ENCODE results near the gene LRRC47. TPM values are rescaled to one million over a fixed set of nuclear protein-coding genes. Genes with fewer than 3 reads are reported as not detected.

Gene LRRC47
- total and polyA plus RNA-seq, 2 of the 13 experiments (the other 11 are each of a cell fraction or from before 2014, with no cell fraction given), result 18.3 to 52.5 TPM

- TF ChIP-seq, protein P1, sequence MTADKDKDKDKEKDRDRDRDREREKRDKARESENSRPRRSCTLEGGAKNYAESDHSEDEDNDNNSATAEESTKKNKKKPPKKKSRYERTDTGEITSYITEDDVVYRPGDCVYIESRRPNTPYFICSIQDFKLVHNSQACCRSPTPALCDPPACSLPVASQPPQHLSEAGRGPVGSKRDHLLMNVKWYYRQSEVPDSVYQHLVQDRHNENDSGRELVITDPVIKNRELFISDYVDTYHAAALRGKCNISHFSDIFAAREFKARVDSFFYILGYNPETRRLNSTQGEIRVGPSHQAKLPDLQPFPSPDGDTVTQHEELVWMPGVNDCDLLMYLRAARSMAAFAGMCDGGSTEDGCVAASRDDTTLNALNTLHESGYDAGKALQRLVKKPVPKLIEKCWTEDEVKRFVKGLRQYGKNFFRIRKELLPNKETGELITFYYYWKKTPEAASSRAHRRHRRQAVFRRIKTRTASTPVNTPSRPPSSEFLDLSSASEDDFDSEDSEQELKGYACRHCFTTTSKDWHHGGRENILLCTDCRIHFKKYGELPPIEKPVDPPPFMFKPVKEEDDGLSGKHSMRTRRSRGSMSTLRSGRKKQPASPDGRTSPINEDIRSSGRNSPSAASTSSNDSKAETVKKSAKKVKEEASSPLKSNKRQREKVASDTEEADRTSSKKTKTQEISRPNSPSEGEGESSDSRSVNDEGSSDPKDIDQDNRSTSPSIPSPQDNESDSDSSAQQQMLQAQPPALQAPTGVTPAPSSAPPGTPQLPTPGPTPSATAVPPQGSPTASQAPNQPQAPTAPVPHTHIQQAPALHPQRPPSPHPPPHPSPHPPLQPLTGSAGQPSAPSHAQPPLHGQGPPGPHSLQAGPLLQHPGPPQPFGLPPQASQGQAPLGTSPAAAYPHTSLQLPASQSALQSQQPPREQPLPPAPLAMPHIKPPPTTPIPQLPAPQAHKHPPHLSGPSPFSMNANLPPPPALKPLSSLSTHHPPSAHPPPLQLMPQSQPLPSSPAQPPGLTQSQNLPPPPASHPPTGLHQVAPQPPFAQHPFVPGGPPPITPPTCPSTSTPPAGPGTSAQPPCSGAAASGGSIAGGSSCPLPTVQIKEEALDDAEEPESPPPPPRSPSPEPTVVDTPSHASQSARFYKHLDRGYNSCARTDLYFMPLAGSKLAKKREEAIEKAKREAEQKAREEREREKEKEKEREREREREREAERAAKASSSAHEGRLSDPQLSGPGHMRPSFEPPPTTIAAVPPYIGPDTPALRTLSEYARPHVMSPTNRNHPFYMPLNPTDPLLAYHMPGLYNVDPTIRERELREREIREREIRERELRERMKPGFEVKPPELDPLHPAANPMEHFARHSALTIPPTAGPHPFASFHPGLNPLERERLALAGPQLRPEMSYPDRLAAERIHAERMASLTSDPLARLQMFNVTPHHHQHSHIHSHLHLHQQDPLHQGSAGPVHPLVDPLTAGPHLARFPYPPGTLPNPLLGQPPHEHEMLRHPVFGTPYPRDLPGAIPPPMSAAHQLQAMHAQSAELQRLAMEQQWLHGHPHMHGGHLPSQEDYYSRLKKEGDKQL (CRISPR knock-in tag; IDR thresholded peaks at IDR 0.05; ENCODE audit: low read depth), result no peak
- peak; percentile 50; the same call in 1 of the 2 replicates for TF ChIP-seq FOXO1 (CRISPR knock-in tag; IDR thresholded peaks at IDR 0.05)
- TF ChIP-seq KMT2B (CRISPR knock-in tag; IDR thresholded peaks at IDR 0.05), result peak; percentile 93
- TF ChIP-seq ZBTB37 (CRISPR knock-in tag; IDR thresholded peaks at IDR 0.05), result no peak
- 0 out of 2 replicates have a peak, but pooled peaks have one; percentile 51 for TF ChIP-seq ARNTL (CRISPR knock-in tag; IDR thresholded peaks at IDR 0.05)
- no peak; the same call in 1 of the 2 replicates for TF ChIP-seq ZNF263 (CRISPR knock-in tag; IDR thresholded peaks at IDR 0.05)
- no peak for TF ChIP-seq AKAP8 (CRISPR knock-in tag; IDR thresholded peaks at IDR 0.05)
- TF ChIP-seq PTBP1 (IDR thresholded peaks at IDR 0.05; ENCODE audit: low read depth, low read length, poor library complexity, severe bottlenecking), result peak; percentile 89
- TF ChIP-seq NR0B2 (CRISPR knock-in tag; IDR thresholded peaks at IDR 0.05), result peak; percentile 67; the same call in 1 of the 2 replicates
- no peak for TF ChIP-seq NONO (IDR thresholded peaks at IDR 0.05)
- TF ChIP-seq NONO (CRISPR knock-in tag; conservative IDR thresholded peaks at IDR 0.05), result peak; percentile 88
- TF ChIP-seq ZNF333 (CRISPR knock-in tag; IDR thresholded peaks at IDR 0.05; ENCODE audit: borderline replicate concordance), result no peak
- peak; percentile 83 for TF ChIP-seq PATZ1 (CRISPR knock-in tag; IDR thresholded peaks at IDR 0.05)
- peak; percentile 78; the same call in 1 of the 2 replicates for TF ChIP-seq ZBTB2 (CRISPR knock-in tag; IDR thresholded peaks at IDR 0.05; ENCODE audit: low read depth)
- no peak for TF ChIP-seq PHF5A (CRISPR knock-in tag; IDR thresholded peaks at IDR 0.05; ENCODE audit: low read depth, unreplicated experiment)
- TF ChIP-seq ZNF337 (CRISPR knock-in tag; IDR thresholded peaks at IDR 0.05; ENCODE audit: borderline replicate concordance, low read depth), result no peak
- peak; percentile 95 for TF ChIP-seq ZNF788 (CRISPR knock-in tag; IDR thresholded peaks at IDR 0.05; ENCODE audit: borderline replicate concordance)
- TF ChIP-seq GABPB1 (CRISPR knock-in tag; IDR thresholded peaks at IDR 0.05), result peak; percentile 98
These were observed at the start of gene LRRC47 (continued) for GRCh38 chr1:3796215-3797061.
